ENCODE results near the gene PRKCG.

PRKCG gene

DNA sequence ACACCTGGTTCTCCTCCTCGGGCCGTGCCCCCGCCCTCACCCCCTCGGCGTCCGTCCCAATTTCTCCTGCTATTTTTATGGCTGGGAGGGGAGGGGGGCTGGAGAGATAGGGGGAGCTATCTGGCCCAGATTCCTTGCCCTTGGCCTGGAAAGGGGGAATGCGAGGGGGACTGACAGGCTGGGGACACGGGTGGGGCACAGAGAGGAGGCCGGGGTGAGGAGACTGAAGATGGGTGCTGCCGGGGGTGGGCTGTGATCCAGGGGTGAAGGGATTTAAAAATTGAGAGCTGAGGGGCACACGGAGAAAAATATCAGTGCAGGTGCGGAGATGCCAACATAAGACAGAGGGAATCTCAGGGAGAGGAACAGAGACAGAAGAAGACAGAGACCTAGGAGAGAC, 2.3 kb downstream of the PRKCG start:
- TF ChIP-seq, protein P1, sequence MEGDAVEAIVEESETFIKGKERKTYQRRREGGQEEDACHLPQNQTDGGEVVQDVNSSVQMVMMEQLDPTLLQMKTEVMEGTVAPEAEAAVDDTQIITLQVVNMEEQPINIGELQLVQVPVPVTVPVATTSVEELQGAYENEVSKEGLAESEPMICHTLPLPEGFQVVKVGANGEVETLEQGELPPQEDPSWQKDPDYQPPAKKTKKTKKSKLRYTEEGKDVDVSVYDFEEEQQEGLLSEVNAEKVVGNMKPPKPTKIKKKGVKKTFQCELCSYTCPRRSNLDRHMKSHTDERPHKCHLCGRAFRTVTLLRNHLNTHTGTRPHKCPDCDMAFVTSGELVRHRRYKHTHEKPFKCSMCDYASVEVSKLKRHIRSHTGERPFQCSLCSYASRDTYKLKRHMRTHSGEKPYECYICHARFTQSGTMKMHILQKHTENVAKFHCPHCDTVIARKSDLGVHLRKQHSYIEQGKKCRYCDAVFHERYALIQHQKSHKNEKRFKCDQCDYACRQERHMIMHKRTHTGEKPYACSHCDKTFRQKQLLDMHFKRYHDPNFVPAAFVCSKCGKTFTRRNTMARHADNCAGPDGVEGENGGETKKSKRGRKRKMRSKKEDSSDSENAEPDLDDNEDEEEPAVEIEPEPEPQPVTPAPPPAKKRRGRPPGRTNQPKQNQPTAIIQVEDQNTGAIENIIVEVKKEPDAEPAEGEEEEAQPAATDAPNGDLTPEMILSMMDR (IDR thresholded peaks at IDR 0.05; ENCODE audit: control extremely low read depth, extremely low read depth, low read depth, missing control alignments), result no peak
- DNase-seq (ENCODE audit: extremely low spot score), result no peak
- ChIA-PET CTCF (interaction anchor here (0.7 kb wide), 1 partner anchor 947 kb away, joined by 3 read pairs; no protein-coding TSS in a partner anchor), POLR2A (no interaction called here)

- DNase-seq (ENCODE audit: extremely low spot score), result no peak
- TF ChIP-seq, protein P1 (IDR thresholded peaks at IDR 0.05; ENCODE audit: control extremely low read depth, extremely low read depth, low read depth, missing control alignments), result no peak
- ChIA-PET CTCF (interaction anchor here (0.7 kb wide), 1 partner anchor 948 kb away, joined by 3 read pairs; no protein-coding TSS in a partner anchor), POLR2A (interaction anchor here (0.6 kb wide), 1 partner anchor 12 kb away, joined by 3 read pairs; no protein-coding TSS in a partner anchor)
These were observed 3.0 kb downstream of the PRKCG start for GRCh38 chr19:53885036-53885435.

GRCh38 chr19:53892301-53892980, 10.4 kb downstream of the PRKCG start:
- CTCF ChIA-PET, result interaction anchor here (1.1 to 1.2 kb wide), 2 partner anchors 10 to 12 kb away, joined by 3 read pairs; partner anchors contain the start of gene PRKCG
- POLR2A ChIA-PET, result no interaction called here
- no peak for DNase-seq (ENCODE audit: extremely low spot score)
- TF ChIP-seq, protein P1 (IDR thresholded peaks at IDR 0.05; ENCODE audit: control extremely low read depth, extremely low read depth, low read depth, missing control alignments), result no peak

- POLR2A ChIA-PET, result no interaction called here
- DNase-seq (ENCODE audit: extremely low spot score), result no peak
- CTCF ChIA-PET, result no interaction called here
- TF ChIP-seq, protein P1 (IDR thresholded peaks at IDR 0.05; ENCODE audit: control extremely low read depth, extremely low read depth, low read depth, missing control alignments), result no peak
These were observed 11.0 kb downstream of the PRKCG start for GRCh38 chr19:53892981-53893325.

DNA sequence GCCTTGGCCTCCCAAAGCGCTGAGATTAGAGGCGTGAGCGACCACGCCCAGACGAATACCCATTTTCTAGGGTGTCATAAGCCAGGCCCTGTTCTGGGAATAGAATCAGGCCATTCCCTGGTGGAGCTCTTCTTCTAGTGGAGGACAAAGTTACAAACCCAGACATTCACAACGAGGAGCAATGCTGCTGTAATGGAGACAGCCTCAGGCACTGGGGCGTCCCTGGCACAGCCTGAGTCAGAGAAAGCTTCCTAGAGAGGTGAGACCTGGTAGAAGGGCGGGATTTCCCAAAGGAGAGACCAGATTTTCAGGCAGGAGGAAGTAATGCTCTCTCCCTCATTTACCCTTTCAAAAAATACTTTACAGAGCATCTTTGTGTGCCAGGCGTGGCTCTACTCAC, 12.7 kb downstream of the PRKCG start:
- ChIA-PET POLR2A (no interaction called here), CTCF (no interaction called here)
- TF ChIP-seq, protein P1 (IDR thresholded peaks at IDR 0.05; ENCODE audit: control extremely low read depth, extremely low read depth, low read depth, missing control alignments), result no peak
- DNase-seq (ENCODE audit: extremely low spot score), result no peak

GRCh38 chr19:53896682-53897081, 14.7 kb downstream of the PRKCG start:
- TF ChIP-seq, protein P1 (IDR thresholded peaks at IDR 0.05; ENCODE audit: control extremely low read depth, extremely low read depth, low read depth, missing control alignments), result no peak
- ChIA-PET POLR2A (no interaction called here), CTCF (interaction anchor here (1.3 kb wide), 2 partner anchors 23 to 132 kb away, joined by 3 to 4 read pairs; no protein-coding TSS in a partner anchor)
- DNase-seq (ENCODE audit: extremely low spot score), result no peak

Data from GM10248 (cell line).